Peyer's patch (tissue), 4 donors: Measurements from ENCODE around the gene TGFA.

Experiments
- POLR2A ChIP-seq, 2 donors: fragments of 450-650 bp; IDR thresholded peaks; one replicate each; pipeline ENCODE4 v1.5.1; 2017; ENCODE audit warnings: antibody characterized with exemption in 2 of 2, mild to moderate bottlenecking in 2 of 2, moderate library complexity in 2 of 2
- TF ChIP-seq, protein P1 (sequence below), 6 experiments: fragments of 450-650 bp in 4 of 6; fragments of 200-600 bp in 2 of 6; sonication (generic) in 1 of 6; IDR thresholded peaks; one replicate each; pipeline ENCODE4 v1.5.1; 2017 to 2019; ENCODE audit warnings: antibody characterized with exemption in 6 of 6, mild to moderate bottlenecking in 3 of 6, moderate library complexity in 1 of 6

- TF ChIP-seq, protein P1, sequence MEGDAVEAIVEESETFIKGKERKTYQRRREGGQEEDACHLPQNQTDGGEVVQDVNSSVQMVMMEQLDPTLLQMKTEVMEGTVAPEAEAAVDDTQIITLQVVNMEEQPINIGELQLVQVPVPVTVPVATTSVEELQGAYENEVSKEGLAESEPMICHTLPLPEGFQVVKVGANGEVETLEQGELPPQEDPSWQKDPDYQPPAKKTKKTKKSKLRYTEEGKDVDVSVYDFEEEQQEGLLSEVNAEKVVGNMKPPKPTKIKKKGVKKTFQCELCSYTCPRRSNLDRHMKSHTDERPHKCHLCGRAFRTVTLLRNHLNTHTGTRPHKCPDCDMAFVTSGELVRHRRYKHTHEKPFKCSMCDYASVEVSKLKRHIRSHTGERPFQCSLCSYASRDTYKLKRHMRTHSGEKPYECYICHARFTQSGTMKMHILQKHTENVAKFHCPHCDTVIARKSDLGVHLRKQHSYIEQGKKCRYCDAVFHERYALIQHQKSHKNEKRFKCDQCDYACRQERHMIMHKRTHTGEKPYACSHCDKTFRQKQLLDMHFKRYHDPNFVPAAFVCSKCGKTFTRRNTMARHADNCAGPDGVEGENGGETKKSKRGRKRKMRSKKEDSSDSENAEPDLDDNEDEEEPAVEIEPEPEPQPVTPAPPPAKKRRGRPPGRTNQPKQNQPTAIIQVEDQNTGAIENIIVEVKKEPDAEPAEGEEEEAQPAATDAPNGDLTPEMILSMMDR (IDR thresholded peaks at IDR 0.05) = no peak
- TF ChIP-seq POLR2A (IDR thresholded peaks at IDR 0.05) = no peak
These were observed 150.2 kb downstream of the TGFA start for GRCh38 chr2:70403267-70404053.
